MM.1S (cell line): Measurements from ENCODE around the gene CELA2B.
"Not testable (repeated sequence)": the region's sequence is repeated elsewhere in the genome, so short reads cannot be mapped to it uniquely, and the experiment has no call there.

ENCODE experiments used
- CTCF ChIP-seq: fragments of 300-600 bp; sonication (generic); IDR thresholded peaks from 2 replicates; pipeline ENCODE4 v1.5.1; 2016; ENCODE audit warnings: antibody characterized with exemption, low read length, mixed read lengths
- EZH2 ChIP-seq: fragments of 300-600 bp; sonication (generic); optimal IDR thresholded peaks from 2 replicates; pipeline ENCODE3; 2017; ENCODE audit warnings: low read depth, mild to moderate bottlenecking, antibody characterized with exemption, low read length, mixed read lengths

GRCh38 chr1:15484443-15484842, 8.5 kb downstream of the CELA2B start:
- TF ChIP-seq CTCF, EZH2: not testable (repeated sequence)
